RWPE2 (cell line): ENCODE measurements around the gene CALY.
A peak's percentile ranks its signal among the peaks of the same experiment; 100 is the strongest.

ENCODE experiments used
- ATAC-seq: fragments of 200-7000 bp; cut with Tn5 transposase; 3 replicates; pipeline ENCODE4 v1.9.1; 2021; ENCODE audit warnings: low read depth
- DNase-seq: peaks from one replicate; pipeline ENCODE4 v3.0.0-alpha.2; 2020; ENCODE audit warnings: low spot score
- H3K27ac ChIP-seq: fragments of 450-650 bp; 2 replicates; pipeline ENCODE4 v1.5.1; 2017; ENCODE audit warnings: mild to moderate bottlenecking; ENCODE audit not compliant: poor library complexity, severe bottlenecking
- H3K27me3 ChIP-seq: fragments of 250-450 bp; sonication (Bioruptor Pico); 2 replicates; pipeline ENCODE4 v1.5.1; 2021; ENCODE audit warnings: mild to moderate bottlenecking, moderate library complexity; ENCODE audit not compliant: insufficient read depth, poor library complexity, severe bottlenecking
- H3K36me3 ChIP-seq: fragments of 250-450 bp; sonication (Bioruptor Pico); 2 replicates; pipeline ENCODE4 v1.5.1; 2020; ENCODE audit warnings: low read depth, mild to moderate bottlenecking, moderate library complexity
- H3K4me1 ChIP-seq: fragments of 250-450 bp; sonication (Bioruptor Pico); 2 replicates; pipeline ENCODE4 v1.5.1; 2021; ENCODE audit warnings: mild to moderate bottlenecking, moderate library complexity; ENCODE audit not compliant: insufficient read depth, poor library complexity, severe bottlenecking
- H3K4me3 ChIP-seq: fragments of 250-450 bp; sonication (Bioruptor Pico); 2 replicates; pipeline ENCODE4 v1.5.1; 2021; ENCODE audit warnings: mild to moderate bottlenecking, moderate library complexity; ENCODE audit not compliant: severe bottlenecking
- H3K9me3 ChIP-seq: fragments of 250-450 bp; sonication (Bioruptor Pico); 2 replicates; pipeline ENCODE4 v1.5.1; 2021; ENCODE audit warnings: mild to moderate bottlenecking, moderate library complexity; ENCODE audit not compliant: severe bottlenecking
- TF ChIP-seq, protein P1 (sequence below): fragments of 450-650 bp; IDR thresholded peaks from one replicate; pipeline ENCODE4 v1.5.1; 2017; ENCODE audit warnings: mild to moderate bottlenecking, moderate library complexity; ENCODE audit not compliant: poor library complexity, severe bottlenecking

The CALY gene

GRCh38 chr10:133274751-133275683 is 61.7 kb downstream of the CALY start:
- H3K27ac ChIP-seq, result peak overlapping the region; percentile 90
- no peaks in the 10 kb centered on the region for H3K9me3 ChIP-seq
- H3K4me3 ChIP-seq, result peak overlapping the region; percentile 43
- peaks cover 25% of the 10 kb centered on the region for H3K36me3 ChIP-seq
- TF ChIP-seq, protein P1, sequence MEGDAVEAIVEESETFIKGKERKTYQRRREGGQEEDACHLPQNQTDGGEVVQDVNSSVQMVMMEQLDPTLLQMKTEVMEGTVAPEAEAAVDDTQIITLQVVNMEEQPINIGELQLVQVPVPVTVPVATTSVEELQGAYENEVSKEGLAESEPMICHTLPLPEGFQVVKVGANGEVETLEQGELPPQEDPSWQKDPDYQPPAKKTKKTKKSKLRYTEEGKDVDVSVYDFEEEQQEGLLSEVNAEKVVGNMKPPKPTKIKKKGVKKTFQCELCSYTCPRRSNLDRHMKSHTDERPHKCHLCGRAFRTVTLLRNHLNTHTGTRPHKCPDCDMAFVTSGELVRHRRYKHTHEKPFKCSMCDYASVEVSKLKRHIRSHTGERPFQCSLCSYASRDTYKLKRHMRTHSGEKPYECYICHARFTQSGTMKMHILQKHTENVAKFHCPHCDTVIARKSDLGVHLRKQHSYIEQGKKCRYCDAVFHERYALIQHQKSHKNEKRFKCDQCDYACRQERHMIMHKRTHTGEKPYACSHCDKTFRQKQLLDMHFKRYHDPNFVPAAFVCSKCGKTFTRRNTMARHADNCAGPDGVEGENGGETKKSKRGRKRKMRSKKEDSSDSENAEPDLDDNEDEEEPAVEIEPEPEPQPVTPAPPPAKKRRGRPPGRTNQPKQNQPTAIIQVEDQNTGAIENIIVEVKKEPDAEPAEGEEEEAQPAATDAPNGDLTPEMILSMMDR, result no peak
- ATAC-seq (peak; percentile 40), DNase-seq (no peak)
- H3K4me1 ChIP-seq, result peaks cover 42% of the 10 kb centered on the region
- no peaks in the 10 kb centered on the region for H3K27me3 ChIP-seq
